GM21786 (cell line): ENCODE measurements around the gene ATP13A3.

Experiments used
- ATAC-seq: cut with Tn5 transposase; IDR thresholded peaks from one replicate; pipeline ENCODE4 v1.9.1; 2021; ENCODE audit not compliant: unreplicated experiment

The ATP13A3 gene

GRCh38 chr3:194396539-194396858 lies 90.3 kb downstream of the ATP13A3 start:
- ATAC-seq, result no peak

GRCh38 chr3:194395778-194396538 lies 90.8 kb downstream of the ATP13A3 start:
- ATAC-seq, result no peak

DNA sequence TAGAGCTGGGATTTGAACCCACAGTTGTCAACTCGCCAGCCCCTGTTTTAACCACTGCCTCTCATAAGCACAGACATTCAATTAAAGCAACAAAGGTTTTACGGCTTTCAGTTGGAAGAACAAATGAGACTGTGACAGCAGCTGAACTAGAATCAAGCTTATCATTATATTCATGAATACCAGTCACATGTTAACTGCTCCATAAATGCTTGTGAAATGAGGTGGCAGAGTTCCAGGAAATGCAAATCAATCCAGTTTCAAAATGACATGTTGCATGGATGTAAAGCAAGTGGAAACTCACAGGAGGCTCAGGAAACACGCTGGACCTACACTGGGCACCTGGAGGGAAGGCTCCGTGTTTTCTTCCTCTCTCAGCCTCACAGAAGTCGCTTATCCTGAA lies 91.6 kb downstream of the ATP13A3 start:
- no peak for ATAC-seq

- ATAC-seq, result no peak
Measured at GRCh38 chr3:194392576-194392975, 94.2 kb downstream of the ATP13A3 start.

DNA sequence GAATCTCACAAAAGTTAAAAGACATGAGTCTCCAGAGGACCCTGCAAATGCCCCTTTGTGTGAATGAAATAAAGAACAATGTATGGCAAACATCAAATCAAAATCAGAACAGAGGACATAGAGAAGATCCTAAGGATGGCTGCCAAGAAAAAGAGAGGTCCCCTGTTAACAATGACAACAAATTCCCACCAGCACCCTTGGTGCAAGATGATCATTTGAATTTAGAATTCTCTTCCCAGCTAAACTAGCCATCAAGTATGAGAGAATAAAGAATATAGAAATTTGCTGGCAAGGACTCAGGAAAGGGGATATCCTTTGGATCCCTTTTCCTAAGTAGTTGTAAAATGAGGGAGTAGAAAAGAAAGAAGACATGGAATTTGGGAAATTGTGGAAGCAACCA lies 96.0 kb downstream of the ATP13A3 start:
- no peak for ATAC-seq

- ATAC-seq, result no peak
Measured at GRCh38 chr3:194389269-194389668, 97.5 kb downstream of the ATP13A3 start.

- ATAC-seq, result no peak
Measured at GRCh38 chr3:194387926-194388418, 98.8 kb downstream of the ATP13A3 start.

- no peak for ATAC-seq
Measured at GRCh38 chr3:194387276-194387675, 99.5 kb downstream of the ATP13A3 start.

- ATAC-seq, result no peak
Measured at GRCh38 chr3:194386648-194387047, 100.2 kb downstream of the ATP13A3 start.

DNA sequence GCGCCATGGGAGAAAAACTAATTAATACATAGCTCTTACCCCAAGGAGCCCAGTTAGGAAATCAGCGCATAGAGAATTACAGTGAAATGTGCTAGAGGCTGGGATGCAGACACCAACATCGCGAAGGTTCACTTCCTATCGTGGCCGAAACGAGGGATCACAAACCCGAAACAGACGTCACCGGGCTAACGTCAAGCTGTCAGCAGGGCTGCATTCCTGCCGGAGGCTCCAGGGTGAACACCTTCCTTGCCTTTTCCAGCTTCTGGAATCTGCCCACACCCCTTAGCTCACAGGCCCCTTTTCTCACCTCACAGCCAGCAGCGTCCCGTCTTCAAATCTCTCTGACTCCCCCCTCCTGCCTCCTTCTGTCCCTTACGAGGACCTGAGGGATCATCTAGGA lies 100.7 kb downstream of the ATP13A3 start:
- no peak for ATAC-seq

DNA sequence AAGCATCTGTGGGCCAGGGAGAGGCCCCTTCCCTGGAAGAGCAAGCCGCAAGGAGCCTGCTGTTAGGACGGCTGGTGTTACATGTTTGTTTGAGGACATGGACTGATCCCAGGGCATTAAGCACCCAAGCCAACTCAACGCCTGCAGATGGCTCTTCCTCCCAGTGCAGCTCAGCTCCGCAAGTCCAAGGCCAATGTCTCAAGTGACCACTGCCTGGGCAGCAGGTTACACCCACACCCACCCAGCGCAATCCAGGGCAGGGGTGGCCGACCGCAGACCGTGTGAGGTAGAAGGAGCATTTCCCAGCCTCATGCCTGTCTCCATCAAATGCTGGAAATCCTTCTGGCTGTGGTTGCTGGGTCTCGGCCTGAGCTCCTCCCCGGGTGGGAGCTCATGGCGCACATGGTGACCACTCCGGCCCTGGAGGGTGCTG lies 102.2 kb downstream of the ATP13A3 start:
- ATAC-seq, result no peak

DNA sequence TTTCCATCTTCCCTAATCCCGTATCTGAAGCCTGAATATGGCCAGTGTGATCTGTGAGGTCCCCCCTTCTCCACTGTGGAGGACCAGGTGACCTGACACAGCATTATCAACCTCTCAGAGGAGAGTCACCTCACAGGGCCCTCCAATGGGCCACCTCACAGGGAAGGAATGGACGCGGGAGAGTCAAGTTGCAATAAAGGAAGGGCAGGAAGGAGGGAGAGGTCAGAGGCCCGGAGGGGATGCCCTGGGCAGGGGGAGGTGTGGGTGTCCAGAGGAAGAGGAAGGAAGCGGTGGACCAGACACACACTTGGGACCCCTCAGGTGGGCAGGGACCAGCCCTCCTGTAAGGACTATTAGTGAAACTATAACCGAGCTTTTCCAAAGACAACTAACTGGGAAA lies 102.6 kb downstream of the ATP13A3 start:
- ATAC-seq, result no peak

DNA sequence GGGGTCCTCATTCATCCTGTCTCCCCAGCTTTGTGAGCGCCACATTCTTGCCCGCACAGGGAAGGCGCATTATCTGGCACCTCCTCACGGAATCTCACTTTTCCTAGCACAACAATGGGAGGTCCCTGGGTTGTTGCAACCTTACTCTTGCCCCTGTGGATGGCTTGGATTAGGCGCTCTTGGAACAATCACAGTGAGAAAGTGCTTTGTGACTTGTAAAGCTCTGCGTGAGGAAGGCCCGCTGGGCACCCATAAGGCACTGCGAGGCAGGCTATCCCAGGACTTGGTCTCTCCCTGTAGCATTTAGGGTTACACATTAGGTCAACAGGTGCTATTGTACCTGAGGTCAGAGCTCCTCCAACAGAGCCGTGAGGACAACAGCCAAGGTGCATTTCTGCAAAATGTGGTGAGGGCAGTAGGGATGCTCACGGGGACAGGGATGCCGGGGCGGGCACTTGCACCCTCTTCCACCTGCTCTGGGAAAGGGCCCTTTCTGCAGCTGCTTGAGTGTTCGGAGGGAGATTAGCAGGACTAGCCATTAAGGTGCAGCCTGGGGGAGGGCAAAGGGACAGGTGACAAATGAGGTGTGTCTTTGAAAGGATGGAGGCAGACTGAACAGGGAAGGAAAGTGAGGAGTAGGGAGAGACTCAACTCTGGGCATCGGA lies 103.4 kb downstream of the ATP13A3 start:
- ATAC-seq, result no peak

DNA sequence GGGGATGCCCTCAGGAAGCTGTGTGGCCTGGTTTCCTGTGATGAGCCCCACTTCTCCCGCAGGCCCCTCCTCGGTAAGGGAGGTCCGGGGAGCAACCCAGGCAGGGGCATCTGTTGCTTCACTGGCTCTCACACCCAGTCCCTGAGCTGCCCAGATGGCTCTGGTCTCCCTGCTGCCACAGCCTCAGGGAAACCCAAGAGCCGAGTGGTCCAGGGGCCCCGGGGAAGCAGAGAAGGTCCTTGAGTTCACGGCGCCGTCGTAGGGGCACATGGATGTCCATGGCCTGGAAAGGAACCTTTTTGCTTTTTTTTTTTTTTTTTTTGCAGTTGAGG lies 103.9 kb downstream of the ATP13A3 start:
- ATAC-seq, result no peak

DNA sequence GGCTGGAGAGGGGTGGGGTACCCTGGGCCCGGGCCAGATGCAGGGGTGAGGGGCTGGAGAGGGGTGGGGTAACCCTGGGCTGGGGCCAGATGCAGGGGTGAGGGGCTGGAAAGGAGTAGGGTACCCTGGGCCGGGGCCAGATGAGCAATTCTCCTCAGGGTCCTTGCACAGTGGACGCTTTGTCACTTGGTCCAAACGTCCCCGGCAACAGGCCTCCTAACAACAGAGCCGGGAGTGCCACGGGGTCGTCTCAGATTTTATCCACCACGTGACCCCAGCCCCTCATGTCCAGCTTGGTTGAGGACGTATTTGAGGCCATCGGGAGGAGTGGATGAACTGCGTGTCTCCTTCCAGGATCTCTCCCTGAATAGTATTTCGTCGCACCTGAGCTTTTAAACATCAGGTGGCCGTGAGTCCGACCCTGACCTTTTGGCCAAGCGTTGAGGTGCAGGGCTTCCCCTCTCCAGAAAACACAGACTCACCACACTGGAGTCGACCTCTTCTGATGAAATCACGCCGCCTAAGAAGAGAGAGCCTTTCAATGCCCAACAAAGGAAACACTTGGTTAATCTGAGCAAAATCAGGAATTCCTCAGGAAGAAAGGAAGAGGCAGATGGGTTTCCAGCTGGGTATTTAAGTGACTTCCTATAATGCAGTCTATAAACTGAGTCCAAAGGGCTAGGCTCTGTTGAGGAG lies 104.5 kb downstream of the ATP13A3 start:
- no peak for ATAC-seq

DNA sequence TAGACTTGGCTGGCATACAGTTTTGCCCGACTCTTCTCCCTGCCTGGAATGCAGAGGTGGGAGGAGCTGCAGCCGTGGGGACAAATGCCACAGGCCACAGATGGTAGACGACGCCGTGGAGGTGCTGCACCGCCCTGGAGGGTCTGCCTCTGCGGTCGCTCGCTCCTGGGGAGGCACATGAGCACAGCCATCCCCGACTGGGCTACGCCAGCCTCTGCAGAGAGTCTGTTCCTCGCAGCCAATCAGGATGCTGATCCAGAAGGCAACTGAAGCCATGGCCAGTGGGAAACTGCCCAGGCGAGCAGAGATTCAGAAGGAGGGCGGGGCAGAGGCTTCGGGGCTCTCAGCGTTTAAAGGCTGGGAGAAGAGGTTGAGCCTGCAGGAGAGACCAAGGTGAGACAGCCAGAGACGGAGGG lies 105.3 kb downstream of the ATP13A3 start:
- ATAC-seq, result no peak

GRCh38 chr3:194380326-194380725 lies 106.5 kb downstream of the ATP13A3 start:
- ATAC-seq, result no peak

DNA sequence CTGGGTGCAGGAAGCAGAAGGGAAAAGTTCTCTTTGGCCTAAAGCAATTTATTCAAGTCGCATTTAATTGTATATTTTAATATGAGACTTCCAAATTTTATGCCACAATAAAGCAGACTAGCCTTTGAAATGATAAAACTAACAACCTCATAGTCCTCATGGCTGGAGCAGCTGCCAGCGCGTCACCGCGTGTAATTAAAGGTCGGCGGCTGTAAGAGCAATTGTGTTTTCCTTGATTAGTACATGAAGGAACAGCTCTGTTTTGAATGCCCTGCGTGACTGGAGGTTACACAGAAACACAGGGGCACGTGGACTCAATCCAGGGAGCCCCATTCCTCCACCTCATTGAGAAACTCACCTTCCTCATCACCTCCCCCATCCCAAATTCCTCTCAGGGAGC lies 107.2 kb downstream of the ATP13A3 start:
- no peak for ATAC-seq

DNA sequence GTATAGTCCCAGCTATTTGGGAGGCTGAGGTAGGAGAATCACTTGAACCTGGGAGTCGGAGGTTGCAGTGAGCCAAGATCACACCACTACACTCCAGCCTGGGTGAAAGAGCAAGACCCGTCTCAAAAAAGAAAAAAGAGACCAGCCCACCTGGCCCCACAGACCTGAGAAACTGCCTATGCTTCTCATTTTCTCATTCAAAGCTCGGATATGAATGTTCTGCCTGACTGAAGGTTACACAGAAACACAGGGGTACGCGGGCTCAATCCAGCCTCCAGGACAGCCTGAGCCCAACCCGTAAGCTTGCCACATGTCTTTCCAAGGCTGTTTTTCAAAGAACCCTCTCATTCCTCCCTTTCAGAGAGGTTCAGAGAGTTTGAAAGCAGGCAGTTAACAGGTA lies 107.6 kb downstream of the ATP13A3 start:
- no peak for ATAC-seq

DNA sequence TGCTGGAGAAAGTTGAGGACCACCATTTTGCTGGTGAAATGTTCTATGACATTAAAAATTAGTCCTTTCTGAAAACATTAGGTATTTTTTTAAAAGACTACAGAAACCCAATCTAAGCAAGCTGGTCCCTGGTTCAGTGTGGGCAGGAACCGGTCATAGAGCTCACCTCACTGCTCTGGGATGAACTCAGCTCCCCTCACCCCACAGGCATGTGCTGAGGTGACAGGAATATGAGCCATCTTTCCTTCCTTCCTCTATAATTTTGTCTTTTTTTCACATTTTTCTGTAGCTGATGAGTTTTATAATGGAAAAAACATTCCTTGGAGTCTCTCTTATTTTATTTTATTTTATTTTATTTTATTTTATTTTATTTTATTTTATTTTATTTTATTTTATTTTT lies 109.1 kb downstream of the ATP13A3 start:
- ATAC-seq, result no peak

DNA sequence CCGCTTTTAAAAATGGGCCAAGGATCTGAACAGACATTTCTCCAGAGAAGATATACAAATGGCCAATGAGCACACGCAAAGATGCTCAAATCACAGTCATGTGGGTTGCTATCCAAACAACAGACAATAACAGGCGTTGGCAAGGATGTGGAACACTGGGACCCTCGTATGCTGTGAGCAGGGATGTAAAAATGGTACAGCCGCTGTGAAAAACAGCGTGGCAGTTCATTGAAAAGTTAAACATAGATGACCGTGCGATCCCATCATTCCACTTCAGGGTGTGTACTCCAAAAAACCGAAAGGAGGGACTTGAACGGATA lies 110.6 kb downstream of the ATP13A3 start:
- no peak for ATAC-seq

GRCh38 chr3:194375473-194376240 lies 111.1 kb downstream of the ATP13A3 start:
- no peak for ATAC-seq
